ENCODE data around the gene RNF113B.
A peak's percentile ranks its signal among the peaks of the same experiment; 100 is the strongest.

The RNF113B gene

DNA sequence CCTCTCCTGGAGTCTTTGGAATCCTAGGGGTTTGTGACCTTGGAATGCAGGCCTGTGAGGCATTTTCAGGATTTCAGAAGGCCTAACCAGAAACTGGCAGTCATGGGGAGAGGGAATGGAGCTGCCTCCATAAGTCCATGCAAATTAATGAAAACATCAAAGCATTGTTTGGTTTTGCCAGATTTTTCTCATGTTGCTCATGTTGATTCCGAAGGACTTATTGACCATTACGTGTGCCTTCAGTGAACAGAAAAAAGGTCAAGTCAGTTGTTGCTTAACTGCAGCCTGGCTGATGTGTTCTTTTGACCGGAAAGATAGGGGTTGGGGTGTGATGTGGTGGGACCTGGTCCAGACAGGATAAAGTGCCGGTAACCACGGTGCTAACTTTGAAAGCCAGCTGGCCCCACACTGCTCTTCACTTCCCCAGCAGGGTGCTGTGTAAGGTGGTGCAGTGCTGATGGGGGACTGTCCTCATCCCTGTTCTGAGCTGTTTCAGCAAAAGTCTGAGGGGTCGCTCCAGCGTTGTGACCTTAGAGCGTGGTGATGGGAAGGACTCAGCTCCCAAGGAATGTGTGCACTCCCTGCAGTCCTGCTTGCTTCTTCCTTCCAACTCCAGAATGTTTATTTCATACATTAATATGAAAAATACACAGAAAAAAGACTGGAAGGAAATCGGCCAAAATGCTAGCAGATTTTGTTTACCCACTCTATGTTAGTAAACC is 3.5 kb downstream of the RNF113B start:
- no peak for DNase-seq

DNA sequence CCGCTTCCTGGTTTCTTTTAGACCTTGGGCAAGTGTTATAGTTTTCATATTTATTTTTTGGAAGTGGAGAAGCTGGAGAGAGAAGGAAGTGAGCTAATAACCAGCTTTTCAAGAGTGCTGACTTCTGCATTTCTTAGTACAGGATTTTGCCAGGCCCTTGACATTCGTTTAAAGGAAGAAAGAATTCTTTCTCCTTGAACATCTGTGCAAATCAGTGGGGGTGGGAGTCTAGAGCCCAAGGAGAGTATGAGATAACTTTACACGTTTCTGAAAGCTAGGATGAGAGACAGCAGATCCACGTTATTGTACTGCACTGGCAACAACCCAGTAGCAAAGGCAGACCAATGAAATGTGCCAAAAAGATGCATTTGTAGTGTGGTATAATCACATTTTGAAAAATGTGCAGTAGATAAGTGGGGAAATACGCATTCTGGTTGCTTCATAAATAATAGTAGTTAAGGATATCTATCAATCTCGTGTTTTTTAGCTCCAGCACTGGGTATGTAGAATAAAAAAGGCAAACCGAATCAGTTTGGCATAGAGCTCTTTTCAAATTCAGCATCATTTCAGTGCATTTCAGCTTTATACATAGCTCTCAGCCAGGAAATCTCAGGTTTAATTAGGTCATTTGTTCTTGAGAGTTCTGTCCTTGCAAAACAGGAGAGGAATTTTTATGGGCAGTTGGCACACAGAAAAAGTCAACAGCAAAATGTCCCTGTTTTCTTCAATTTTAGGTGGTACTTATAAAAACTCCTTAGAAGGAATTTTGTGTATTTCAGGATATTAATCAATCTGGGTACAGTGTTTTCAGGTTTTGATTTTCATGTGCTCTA is 4.3 kb downstream of the RNF113B start:
- DNase-seq: no peak

DNA sequence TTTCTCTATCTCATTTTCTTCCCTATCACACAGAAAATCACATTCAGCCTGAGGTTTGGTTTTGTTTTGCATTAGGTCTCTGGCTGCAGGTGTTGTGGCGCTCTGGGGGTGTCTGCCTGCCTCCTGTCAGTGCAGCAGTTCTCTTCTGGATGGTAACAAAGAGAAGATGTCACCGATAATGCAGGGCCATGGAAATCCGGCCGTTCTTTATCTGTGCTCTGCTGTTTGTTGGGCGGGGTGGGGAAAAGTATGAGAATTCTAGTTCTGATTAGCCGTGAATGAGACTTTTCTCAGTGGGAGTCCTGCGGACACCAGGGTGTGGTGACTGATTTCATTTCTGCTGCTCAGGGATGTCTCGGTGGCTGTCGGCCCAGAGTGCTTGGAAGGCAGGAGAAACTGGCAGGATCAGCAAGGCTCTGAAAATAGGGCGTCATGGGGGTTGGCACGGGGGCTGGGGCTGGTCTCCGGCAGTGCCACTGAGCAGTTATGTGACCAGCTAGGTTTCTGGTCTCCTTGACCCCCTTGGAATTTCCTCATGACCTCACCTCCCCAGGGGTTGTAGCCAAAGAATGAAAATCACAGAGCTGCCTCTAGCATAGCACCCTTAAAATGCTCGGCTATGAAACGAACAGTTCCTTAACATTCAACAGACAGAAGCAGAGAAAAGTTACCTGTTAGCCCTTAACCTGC is 5.0 kb downstream of the RNF113B start:
- DNase-seq: no peak

DNA sequence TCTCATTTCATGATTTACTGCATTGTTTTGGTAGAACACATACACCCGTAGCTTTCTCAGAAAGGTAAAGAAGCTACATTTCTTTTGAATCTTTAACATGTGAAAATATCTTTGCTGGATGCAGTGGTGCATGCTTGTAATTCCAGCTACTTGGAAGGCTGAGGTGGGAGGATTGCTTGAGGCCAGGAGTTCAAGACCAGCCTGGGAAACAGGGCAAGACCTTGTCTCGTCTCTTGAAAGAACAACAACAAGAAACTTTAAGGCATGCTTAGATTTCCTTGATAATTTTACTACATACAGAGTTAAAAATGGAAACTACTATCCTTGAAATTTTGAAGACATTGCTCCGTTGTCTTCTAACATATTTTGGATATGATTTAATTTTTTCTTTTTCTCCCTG is 7.7 kb downstream of the RNF113B start:
- DNase-seq: no peak

DNA sequence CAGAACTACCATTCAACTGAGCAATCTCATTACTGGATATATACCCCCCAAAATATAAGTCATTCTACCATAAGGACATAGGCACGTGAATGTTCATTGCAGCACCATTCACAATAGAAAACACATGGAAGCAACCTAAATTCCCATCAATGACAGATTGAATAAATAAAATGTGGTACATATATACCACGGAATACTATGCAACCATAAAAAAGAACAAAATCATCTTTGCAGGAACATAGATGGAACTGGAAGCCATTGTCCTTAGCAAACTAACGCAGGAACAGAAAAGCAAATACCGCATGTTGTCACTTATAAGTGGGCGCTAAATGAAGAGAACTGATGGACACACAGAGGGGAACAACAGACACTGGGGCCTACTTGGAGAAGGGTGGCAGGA is 14.1 kb downstream of the RNF113B start:
- DNase-seq: no peak

DNA sequence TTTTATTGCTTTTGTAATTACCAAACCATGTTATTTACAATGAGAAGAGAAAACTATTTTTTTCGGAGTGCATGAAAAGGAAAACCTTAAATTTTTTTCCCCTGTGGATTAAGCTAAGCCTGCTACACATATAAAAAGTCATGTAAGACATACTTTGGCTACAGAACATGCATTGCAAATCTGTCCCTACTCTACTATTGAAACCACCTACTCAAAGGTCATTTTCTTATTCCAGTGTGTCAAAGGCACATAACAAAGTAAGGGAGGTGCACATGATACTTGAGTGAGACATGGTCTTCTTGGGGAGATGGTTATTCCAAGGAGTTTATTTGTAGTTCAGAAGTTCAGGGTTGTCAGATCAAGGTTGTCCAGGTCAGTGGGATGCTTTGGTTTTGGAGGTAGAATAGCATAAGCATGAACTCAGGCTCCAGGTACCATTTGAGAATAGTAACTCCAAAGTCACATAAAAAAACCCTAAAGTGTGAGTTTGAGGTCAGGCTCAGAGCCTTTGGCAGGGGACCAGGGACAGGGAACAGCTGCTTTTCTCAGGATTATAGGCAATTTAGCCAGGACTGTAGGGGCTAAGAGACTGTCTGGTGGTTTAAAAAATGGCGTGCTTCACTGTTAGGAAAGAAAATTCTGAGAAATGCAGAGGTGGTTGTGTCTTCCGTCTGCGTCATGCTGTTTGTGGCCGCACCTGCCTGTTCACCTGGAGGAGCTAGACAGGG is 18.7 kb downstream of the RNF113B start:
- DNase-seq: no peak

DNA sequence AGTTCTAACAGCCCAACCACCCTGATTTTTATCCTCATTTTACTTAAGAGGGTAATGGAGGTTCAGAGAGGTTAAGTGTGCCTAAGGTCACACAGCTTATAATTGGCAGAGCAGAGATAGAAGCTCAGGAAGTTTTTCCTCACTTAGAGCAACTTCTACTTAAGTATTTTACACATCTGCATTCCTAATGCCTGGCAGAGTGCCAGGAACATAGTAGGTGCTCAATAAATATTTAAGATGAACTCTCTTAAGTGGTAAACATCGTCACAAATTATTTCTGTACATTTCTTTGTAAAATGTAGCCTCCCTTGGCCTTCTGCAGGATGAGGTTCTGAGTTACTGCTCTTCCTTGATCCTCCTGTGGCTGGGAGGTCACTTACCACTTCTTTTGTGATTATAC is 19.5 kb downstream of the RNF113B start:
- no peak for DNase-seq

DNA sequence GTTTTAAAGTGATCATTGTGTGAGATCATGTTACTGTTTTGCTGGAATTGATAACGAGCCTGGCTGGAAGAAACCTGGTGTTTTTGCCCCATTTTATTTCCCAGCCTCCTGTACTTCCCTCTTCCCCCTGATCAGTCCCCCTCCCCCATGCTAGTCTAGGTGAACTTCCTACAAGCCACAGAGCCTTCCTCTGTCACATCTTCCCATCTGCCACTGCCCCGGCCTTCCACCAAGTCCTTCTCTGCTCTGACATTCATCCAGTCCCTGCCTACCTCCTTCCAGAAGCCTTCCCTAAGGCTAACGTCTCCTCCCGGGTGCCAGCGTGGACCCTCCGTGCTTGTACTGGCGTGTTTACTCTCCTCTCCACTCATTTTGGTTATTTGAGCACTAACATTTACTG is 19.9 kb downstream of the RNF113B start:
- no peak for DNase-seq

DNA sequence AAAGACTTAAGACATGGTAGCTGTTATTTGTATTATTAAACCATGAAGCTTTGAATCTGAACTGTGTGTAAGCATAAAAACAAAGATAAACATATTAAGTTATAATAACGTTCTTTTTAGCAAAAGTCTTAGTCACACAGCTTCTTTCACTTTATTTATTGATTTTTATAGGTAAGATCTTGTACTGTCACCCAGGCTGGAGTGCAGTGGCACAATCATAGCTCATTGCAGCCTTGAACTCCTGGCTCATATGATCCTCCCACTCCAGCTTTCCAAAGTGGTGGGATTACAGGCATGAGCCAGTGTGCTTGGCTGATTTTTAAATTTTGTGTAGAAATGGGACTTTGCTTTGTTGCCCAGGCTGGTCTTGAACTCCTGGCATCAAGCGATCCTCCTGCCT is 20.8 kb downstream of the RNF113B start:
- DNase-seq: no peak

DNA sequence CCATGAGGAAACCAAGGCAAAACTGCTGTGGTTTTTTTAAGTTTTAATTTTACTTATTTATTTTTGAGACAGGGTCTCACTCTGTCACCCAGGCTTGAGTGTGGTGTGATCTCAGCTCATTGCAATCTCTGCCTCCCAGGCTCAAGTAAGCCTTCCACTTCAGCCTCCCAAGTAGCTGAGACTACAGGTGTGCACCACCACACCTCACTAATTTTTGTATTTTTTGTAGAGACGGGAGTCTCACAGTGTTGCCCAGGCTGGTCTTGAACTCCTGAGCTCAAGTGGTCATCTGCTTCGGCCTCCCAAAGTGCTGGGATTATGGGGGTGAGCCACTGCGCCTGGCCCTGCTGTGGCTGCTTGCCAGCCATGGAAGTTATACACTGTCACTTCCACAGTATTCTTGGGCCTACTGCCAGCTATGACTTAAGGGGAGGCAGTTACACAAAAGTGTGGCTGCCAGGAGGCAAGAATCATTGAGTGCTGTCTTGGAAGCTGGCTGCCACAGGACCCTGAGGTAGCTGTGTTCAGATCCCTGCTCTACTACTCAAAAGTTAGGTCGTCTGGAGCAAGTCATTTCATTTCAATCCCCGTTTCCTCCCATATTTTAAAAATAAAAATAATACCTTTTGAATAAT is 21.5 kb downstream of the RNF113B start:
- no peak for DNase-seq

DNA sequence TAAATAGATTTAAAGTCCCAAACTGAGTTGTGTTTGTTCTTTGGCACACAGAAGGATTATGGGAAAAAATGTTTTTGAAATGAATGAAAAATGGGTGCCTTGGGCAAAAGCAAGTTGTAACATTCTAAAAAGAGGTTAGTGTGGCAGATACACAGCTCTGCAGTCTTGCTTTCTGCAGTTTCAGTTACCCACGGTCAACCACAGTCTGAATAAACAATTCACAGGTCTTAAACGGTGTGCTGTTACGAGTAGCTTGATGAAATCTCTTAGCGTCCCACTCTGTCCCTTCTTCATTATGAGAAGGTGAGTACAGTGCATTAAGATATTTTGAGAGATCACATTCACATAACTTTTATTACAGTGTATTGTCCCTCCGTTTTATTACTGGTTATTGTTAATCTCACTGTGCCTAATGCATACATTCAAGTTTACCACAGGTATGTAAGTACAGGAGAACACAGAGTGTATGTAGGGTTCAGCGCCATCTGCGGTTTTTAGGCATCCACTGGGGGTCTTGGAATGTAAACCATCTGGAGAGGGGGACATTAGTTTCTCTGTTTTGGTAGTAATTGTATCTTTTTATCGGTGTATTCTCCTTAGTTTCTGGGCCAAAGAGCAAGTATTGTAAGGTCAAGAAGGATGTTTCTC is 26.1 kb downstream of the RNF113B start:
- no peak for DNase-seq

DNA sequence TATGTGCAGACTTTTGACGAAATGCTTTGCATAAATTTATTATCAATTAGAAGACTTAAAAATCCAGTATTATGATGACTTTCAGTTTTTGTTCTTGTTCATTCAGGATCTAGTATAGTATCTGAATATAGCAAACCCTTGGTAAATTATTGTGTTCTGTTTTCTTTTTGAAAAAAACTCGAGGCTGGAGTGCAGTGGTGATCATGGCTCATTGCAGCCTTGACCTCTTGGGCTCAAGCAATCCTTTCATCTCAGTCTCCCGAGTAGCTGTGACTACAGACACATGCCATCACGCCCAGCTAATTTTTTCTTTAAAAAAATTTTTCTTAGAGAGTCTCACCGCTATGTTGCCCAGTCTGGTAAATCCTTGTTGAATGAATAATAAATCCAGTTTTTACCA is 29.5 kb downstream of the RNF113B start:
- DNase-seq: no peak

DNA sequence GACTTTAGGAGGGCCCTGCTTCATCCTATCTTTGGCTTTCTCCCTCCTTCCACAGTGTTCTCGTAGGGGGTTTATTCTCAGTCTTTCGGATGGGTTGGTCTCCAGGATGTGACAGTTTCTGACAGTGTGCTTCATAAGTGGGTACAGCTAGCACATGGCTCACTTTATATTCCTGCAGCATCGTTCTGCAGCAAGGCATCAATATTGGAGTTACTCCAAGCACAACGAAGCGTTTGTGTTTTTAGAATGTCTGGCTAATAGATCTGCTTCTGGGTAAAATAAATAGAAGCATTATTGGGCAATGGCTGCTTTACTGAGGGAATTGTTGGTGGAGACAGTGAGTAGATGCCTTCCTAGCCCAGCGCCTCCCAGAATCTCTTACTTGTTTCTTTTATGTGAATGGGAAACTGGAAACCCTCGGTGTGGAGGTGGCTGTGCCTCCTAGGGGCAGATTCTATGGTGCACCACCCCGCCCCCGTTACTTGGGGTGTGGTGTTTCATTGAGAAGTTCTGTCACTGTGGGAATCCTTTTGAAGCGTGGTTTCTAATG is 32.2 kb downstream of the RNF113B start:
- DNase-seq: peak; percentile 15

DNA sequence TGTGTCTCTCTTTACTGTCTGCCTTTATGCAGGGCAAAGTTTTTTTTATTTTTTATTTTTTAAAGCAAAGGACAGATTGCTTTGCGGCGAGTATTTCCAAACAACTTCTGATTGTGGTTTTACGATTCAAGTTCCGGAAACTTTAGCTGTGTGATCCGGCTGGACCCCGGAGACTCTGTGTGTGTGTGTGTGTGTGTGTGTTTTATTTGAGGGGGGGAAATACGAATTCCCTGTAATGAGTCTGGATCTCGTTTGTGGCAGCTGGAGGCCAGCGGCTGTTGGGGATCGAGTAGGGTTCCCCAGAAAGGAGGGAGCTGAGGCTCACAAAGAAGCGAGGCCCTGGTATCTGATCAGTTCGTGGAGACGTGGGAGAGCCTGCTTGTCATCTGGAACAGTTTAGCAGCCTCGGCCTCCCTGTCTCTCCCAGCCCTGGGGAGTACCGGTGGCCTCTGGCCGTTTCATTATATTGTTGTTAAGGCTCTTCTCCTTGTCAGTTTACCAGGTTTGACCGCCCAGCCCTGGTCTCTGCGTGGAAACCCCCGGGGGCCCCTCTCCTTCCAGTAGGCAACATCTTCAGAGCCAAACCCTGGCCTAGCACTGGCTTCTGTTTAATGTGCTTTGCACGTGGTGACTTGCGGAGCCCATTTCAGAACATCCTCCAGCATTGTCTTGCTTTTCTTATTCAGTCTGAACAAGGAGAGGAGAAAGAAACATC is 32.9 kb downstream of the RNF113B start:
- no peak for DNase-seq

DNA sequence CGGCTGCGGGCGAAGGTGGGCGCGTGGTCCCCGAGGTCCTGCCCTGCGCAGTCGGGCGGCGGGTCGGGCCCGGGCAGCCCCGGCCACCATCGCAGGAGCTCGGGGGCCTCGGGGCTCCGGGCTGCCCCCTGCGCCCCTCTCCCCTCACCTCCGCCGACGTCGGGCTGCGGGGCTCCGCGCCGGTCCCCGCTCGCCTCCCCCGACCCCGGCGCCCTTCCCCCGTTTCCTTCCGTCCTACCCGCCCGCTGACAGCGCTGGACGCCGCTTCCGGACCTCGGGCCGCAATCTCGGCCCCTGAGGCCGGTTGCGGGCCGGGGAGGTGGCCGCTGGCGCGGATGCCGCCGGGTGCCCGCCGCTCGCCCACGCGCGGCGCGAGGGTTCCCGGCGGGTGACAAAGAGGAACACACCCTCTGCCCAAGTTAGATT is 33.5 kb downstream of the RNF113B start:
- no peak for DNase-seq

DNA sequence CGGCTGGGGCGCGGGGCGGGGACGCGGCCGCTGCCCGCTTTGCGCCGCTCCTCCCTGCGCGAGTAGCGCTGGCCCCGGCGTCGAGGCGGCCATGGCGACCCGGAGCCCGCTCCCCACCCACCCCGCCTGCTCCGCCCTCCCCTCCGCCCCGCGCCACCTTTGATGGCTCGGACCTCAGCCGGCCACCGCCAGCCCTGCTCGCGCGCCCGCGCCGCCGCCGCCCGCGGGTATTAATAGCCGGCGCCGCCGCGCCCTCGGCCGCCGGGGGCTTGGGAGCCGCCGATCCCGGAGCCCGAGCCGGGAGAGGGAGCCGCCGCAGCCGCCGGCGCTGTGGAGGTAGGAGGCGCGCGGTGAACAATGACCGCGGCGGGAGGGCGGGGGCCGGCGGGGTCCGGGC is 33.9 kb downstream of the RNF113B start:
- DNase-seq: no peak

DNA sequence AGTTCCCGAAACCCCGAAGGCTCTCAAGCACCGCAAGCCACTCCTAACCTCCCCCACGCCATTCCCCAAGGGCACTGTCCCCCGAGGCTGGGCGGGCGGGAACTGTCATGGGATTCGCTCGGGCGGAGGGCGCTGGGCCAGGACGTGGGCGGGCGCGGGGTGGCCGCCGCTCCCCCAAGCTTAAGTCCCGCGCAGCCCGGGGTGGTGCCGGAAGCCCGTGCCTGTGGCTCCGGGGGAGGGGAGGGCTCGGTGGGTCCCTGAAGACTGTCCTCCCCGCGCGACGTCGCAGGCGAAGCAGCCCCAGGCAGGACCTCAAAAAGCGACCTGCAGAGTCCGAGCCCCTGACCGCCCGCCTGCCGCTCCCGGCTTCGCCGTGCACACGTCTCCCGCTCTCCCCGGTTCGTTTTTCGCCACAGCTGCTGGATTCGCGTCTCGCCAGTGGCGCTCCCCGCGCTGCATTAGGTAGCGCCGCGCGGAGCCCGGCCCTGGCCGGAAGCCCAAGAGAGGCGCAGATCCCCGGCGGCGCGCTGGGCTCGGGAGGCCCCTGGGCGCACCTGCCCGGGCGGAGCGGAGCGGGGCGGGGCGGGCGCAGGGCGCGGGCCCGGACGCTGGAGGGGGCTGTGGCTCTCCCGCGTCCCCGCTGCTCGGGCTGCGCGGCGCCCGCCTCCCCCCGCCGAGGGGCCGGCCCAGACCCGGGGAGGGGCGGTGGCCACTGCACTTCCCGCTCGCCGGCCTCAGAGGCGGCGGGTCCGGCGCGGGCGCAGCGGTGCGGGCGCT is 34.5 kb downstream of the RNF113B start, which contains the start of gene FARP1:
Gene FARP1, plus strand, starts transcription at position 715 of the 777 bp plus-strand sequence. CDS start 70,149 bp downstream, outside the sequence.
- DNase-seq: no peak

DNA sequence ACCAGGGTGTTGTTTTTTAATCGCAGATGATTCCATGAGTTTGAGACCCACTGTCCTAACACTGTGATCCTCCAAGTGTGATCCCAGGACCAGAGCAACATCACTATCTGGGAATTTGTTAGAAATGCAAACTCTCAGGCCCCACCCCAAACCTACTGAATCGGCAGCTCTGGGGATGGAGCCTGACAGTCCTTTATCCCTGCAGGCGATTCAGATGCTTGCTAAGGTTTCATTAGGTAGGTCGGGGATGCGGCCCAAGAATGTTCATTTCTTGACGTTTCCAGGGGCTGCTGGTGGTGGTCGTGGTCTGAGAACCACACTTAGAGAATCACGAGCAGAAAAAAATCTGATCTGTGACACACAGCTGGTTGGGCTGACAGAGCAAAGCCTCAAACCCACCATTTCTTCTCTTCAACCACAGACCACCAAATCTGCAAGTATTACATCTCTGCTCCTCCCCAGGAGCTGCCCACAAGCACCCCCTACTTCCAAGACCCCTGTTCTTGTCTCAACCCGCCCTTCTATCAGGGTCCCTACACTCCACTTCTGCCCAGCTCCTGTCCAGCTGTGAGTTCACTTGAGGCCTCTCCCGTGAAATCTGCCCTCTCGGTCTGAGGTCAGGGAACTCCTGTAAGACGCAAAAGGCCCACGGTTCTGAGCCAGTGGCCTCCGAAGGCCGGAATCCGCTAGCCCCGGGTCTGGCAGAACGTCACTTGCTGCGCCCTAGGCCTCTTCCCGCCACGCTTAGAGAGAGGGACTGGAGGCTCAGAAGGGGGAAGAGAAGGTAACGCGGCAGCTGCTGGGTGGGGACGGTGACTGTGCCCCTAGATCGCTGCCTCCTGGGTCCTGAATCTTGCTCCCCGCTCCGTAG is 35.3 kb downstream of the RNF113B start:
- DNase-seq: no peak

DNA sequence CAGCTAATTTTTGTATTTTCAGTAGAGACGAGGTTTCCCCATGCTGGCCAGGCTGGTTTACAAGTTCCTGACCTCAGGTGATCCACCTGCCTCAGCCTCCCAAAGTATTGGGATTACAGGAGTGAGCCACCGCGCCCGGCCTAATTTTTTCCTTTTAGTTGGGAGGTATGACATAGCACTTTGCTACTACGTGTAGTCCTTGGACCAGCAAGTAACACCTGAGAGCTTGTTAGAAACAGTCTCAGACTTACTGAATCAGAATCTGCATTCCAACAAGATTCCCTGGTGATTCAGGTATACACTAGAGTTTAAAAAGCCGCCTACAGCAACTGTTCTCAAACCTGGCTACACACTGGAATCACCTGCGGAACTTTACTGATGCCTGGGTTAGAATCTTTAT is 36.0 kb downstream of the RNF113B start:
- no peak for DNase-seq

Measured in DMS 273 treated with DMSO at 0.1 percent for 48 hours (cell line).